HG02973 (cell line): Measurements from ENCODE around the gene PODNL1.

ENCODE experiments used
- ATAC-seq: cut with Tn5 transposase; IDR thresholded peaks from one replicate; pipeline ENCODE4 v1.9.1; 2021; ENCODE audit warnings: moderate library complexity; ENCODE audit not compliant: unreplicated experiment

PODNL1 gene

GRCh38 chr19:13899912-13900584 lies 38.2 kb downstream of the PODNL1 start:
- no peak for ATAC-seq

- ATAC-seq, result no peak
Measured at GRCh38 chr19:13899393-13899792, 38.8 kb downstream of the PODNL1 start.

DNA sequence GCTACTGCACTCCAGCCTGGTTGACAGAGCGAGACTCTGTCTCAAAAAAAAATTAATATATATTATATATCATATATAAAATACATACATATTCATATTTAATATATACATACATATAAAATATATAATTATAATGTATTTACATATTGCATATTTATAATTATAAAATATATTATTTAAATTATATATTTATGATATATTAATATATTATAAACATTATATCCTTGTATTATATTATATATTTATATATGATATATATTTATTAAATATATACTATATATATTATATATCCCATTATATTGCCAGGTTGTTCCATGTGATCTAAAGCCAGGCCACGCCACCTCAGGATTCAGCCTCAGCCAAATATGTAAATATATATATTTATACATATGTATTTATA lies 42.0 kb downstream of the PODNL1 start:
- ATAC-seq, result no peak

GRCh38 chr19:13894552-13894951 lies 43.7 kb downstream of the PODNL1 start:
- ATAC-seq, result no peak

- ATAC-seq, result no peak
Measured at GRCh38 chr19:13892870-13893269, 45.3 kb downstream of the PODNL1 start.

DNA sequence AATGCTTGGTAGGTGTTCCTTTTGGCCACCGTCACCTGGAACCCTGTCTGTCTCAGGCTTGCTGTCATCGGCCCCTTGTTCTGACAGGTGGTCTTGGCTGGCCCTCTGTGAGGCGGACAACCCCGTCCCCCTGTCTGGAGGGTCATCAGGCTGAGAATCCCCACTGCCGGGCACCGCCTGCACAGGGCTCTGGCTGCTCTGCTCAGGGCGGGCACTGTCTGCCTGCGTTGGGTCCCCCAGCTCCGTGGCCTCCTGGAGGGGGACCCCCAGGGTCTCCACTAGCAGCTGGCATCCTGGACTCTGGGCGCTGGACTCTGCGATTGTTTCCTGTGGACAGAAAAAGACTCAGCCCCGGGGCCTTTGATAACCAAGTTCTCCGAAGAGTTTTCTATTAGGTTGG lies 48.1 kb downstream of the PODNL1 start:
- no peak for ATAC-seq

- ATAC-seq, result no peak
Measured at GRCh38 chr19:13888281-13888680, 49.9 kb downstream of the PODNL1 start.

DNA sequence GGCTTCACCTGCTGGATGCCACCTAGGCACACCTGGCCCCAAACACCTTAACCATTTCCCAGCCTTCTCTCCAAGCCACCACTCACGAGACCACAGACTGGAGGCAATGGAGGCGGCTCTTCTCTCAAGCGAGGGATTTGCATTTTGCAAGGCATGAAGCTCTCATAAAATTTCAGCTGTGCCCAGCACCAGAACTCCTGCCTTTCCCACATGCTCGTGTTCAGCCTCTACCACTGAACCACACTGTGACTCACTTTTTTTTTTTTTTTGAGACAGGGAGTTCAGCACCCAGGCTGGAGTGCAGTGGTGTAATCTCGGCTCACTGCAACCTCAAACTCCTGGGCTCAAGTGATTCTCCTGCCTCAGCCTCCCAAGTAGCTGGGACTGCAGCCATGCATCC lies 50.7 kb downstream of the PODNL1 start:
- ATAC-seq, result no peak

GRCh38 chr19:13887018-13887436 lies 51.2 kb downstream of the PODNL1 start:
- no peak for ATAC-seq

DNA sequence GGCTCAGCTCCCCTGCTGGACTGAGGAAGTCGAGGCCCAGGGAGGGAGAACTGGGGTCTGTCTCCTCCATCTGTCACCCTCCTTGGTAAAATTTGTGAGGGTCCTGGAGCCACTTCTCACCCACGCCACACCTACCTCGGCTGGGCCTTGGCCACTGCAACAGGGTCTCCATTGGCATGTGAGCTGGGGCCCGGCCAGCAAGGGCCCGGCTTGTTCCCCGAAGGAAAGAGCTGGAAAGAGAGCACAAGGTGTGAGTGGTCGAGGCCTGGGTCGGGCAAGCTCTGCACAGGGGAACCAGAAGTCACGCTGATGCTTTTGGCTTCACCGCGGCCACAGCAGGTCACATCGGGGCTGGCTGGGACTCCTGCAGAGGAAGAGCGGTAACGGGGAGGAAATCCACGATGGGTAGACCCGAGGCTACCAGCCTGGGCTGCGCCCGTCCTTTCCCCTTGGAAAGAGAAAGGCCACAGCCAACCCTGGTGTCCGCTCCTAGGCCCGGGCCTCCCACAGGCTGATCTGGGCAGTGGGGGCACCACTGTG lies 52.3 kb downstream of the PODNL1 start:
- no peak for ATAC-seq

DNA sequence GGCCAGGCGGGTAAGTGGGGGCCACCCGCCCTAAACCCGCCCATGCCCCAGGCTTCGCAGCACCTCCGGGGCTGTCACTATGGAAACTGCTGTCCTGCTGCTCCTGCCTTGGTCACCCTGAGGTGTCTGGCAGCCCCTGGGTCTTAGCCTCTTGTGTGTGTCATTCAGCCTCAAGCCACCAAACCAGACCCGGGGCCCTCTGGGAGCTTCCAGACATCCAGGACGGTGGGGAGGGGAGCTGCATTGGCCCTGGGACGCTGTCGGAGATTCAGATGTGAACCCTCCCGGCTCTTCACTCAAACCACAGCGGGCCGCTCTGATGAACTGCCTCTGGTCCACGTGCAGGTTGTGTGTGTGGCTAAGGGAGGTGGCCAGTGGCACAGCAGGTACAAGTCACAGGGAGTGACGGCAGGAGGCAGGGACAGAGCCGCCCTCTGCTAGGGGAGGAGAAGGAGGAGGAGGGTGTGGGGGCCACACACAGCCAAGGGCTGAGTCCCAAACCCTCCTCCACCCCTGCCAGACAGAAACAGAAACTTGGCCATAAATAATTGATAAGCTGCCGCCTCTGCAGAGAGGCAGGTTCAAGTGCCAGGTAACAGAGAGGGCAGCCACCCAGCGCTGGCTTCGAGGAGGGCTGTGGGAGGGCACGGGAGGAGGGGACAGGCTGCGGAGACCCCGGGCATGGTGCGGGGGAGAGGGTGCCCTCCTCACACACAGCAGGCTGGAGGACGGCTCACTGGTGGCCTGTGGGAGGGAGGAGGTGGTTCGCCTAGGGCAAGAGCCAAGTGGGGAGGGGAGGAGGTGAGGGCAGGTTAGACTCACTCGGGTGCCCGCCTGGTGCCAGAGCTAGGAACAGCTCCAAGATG lies 53.3 kb downstream of the PODNL1 start:
- no peak for ATAC-seq

DNA sequence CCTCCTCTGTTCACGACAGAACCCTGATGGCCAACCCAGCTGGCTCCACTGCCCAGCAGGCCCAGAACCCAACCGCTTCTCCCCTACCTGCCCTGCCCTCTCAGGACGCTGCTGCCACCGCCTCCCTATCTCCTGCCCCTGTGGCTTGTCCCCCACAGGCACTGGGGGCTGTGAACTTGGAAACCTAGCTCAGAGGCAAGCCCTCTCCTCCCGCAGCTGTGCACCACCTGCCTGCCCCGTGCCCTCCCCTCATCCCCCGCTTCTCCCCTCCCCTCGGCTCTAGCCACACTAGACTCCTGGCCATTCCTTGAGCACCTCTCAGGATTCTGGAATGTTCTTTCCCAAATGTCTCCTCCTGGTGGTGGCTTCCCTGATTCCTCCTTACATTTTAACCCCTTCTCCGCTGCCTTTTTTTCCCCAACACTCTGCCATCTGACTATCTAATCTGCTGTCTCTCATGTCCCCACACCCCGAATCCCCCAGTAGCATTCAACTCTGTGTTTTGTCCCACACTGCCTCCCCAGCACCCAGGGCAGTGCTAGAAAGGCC lies 54.6 kb downstream of the PODNL1 start:
- no peak for ATAC-seq

GRCh38 chr19:13882836-13883235 lies 55.4 kb downstream of the PODNL1 start:
- no peak for ATAC-seq

- no peak for ATAC-seq
Measured at GRCh38 chr19:13882419-13882795, 55.8 kb downstream of the PODNL1 start.

DNA sequence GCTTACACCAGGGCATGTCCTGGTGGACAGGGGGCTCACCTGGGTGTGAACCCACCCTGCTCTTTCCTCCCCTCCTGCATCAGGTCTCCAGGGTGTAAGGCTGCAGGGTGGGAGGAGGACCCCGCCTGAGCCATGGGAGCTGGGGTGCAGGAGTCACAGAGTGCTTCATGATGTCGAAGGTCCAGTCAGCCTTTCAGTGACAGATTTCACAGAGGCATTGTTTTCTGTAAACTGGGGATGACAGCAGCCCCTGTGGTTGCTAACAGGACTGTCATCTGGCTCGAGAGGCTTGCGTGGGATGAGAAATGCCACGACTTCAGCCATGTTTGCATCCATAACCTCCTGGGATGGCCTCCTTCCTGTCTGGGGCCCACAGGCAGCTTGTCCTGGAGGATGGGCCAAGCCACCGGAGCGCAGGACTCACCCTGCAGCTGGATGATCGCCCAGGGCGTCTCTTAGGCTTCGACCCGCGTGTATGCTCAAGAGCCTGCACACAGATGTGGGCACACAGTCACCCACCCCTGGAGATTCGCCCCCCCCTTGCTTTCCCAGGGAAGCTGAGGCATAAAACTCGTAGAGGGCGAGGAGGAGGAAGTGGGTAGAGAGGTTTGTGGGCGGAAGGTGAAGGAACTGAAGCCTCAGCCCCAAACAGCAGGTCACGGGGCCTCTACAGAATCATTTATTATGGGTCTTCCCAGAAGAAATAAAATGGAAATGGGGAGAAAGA lies 56.4 kb downstream of the PODNL1 start:
- no peak for ATAC-seq

GRCh38 chr19:13881251-13881691 lies 56.9 kb downstream of the PODNL1 start:
- ATAC-seq, result no peak
